PC-3 (cell line): ENCODE results near the gene SLC41A3.

Source experiments
- CTCF ChIP-seq: fragments of 300-600 bp; sonication (generic); conservative IDR thresholded peaks from 2 replicates; pipeline ENCODE4 v1.5.1; 2017; ENCODE audit warnings: antibody characterized with exemption, low read depth, mild to moderate bottlenecking, low read length
- EZH2 ChIP-seq: fragments of 300-600 bp; sonication (generic); IDR thresholded peaks from one replicate; pipeline ENCODE4 v1.6.1; 2017; ENCODE audit warnings: antibody characterized with exemption, mild to moderate bottlenecking, low read length; ENCODE audit not compliant: unreplicated experiment
- EZH2phosphoT487 ChIP-seq: fragments of 300-600 bp; sonication (generic); IDR thresholded peaks from 2 replicates; pipeline ENCODE4 v1.6.1; 2018; ENCODE audit warnings: mild to moderate bottlenecking, antibody characterized with exemption, low read length, borderline replicate concordance

- TF ChIP-seq CTCF: no peak
- no peak for TF ChIP-seq EZH2phosphoT487
- no peak for TF ChIP-seq EZH2
These were observed 412 bp downstream of the SLC41A3 start for GRCh38 chr3:126083511-126083912.
